ENCODE data around the gene GRK5. TPM values are rescaled to one million over a fixed set of nuclear protein-coding genes. Genes with fewer than 3 reads are reported as not detected.

Gene GRK5
- total and polyA plus RNA-seq, 9 donors = 18.1 to 29.2 (median 23.8) TPM

- Histone ChIP-seq H3K4me3 (ENCODE audit: low read length) (no peak overlapping the region), H3K27ac (ENCODE audit: low read length) (peak overlapping the region; percentile 25)
- WGBS (ENCODE audit: insufficient coverage) = 49% methylated on average over 13 of the region's 13 CpGs
Observed at GRCh38 chr10:119281581-119282071, 74.3 kb downstream of the GRK5 start.

GRCh38 chr10:119282446-119282845 is 75.1 kb downstream of the GRK5 start:
- no peak overlapping the region for H3K4me3 ChIP-seq (ENCODE audit: low read length)
- H3K4me1 ChIP-seq (ENCODE audit: control insufficient read depth, insufficient read depth, low read length) = peaks cover 63% of the 10 kb centered on the region
- no peak for DNase-seq
- no peaks in the 10 kb centered on the region for H3K27me3 ChIP-seq (ENCODE audit: control insufficient read depth, insufficient read depth, low read length)
- no peaks in the 10 kb centered on the region for H3K9me3 ChIP-seq (replicated peaks; ENCODE audit: control insufficient read depth, low read depth, low read length)
- WGBS (ENCODE audit: insufficient coverage) = 76% methylated on average over 7 of the region's 9 CpGs
- H3K36me3 ChIP-seq (ENCODE audit: control insufficient read depth, insufficient read depth, low read length) = no peaks in the 10 kb centered on the region
- H3K27ac ChIP-seq (ENCODE audit: low read length) = no peak overlapping the region

More at GRCh38 chr10:119281581-119282071, 74.3 kb downstream of the GRK5 start:
- Histone ChIP-seq H3K4me1 (ENCODE audit: control insufficient read depth, insufficient read depth, low read length) (peaks cover 63% of the 10 kb centered on the region), H3K27me3 (ENCODE audit: control insufficient read depth, insufficient read depth, low read length) (no peaks in the 10 kb centered on the region), H3K36me3 (ENCODE audit: control insufficient read depth, insufficient read depth, low read length) (no peaks in the 10 kb centered on the region), H3K9me3 (replicated peaks; ENCODE audit: control insufficient read depth, low read depth, low read length) (no peaks in the 10 kb centered on the region)
- peak; percentile 84 for DNase-seq

GRCh38 chr10:119283387-119283786 is 76.0 kb downstream of the GRK5 start:
- WGBS (ENCODE audit: insufficient coverage) = 66% methylated on average over 4 of the region's 5 CpGs
- no peaks in the 10 kb centered on the region for H3K36me3 ChIP-seq (ENCODE audit: control insufficient read depth, insufficient read depth, low read length)
- H3K27ac ChIP-seq (ENCODE audit: low read length) = no peak overlapping the region
- no peaks in the 10 kb centered on the region for H3K27me3 ChIP-seq (ENCODE audit: control insufficient read depth, insufficient read depth, low read length)
- no peaks in the 10 kb centered on the region for H3K9me3 ChIP-seq (replicated peaks; ENCODE audit: control insufficient read depth, low read depth, low read length)
- H3K4me1 ChIP-seq (ENCODE audit: control insufficient read depth, insufficient read depth, low read length) = peaks cover 66% of the 10 kb centered on the region
- no peak overlapping the region for H3K4me3 ChIP-seq (ENCODE audit: low read length)
- no peak for DNase-seq

GRCh38 chr10:119283818-119284217 is 76.4 kb downstream of the GRK5 start:
- no peak overlapping the region for H3K27ac ChIP-seq (ENCODE audit: low read length)
- no peak for DNase-seq
- H3K4me3 ChIP-seq (ENCODE audit: low read length) = no peak overlapping the region
- H3K27me3 ChIP-seq (ENCODE audit: control insufficient read depth, insufficient read depth, low read length) = no peaks in the 10 kb centered on the region
- H3K4me1 ChIP-seq (ENCODE audit: control insufficient read depth, insufficient read depth, low read length) = peaks cover 67% of the 10 kb centered on the region
- 60% methylated on average over 1 of the region's 5 CpGs for WGBS (ENCODE audit: insufficient coverage)
- no peaks in the 10 kb centered on the region for H3K9me3 ChIP-seq (replicated peaks; ENCODE audit: control insufficient read depth, low read depth, low read length)
- H3K36me3 ChIP-seq (ENCODE audit: control insufficient read depth, insufficient read depth, low read length) = no peaks in the 10 kb centered on the region

GRCh38 chr10:119284679-119285096 is 77.3 kb downstream of the GRK5 start:
- WGBS (ENCODE audit: insufficient coverage) = 51% methylated on average over 7 of the region's 7 CpGs
- Histone ChIP-seq H3K9me3 (replicated peaks; ENCODE audit: control insufficient read depth, low read depth, low read length) (no peaks in the 10 kb centered on the region), H3K36me3 (ENCODE audit: control insufficient read depth, insufficient read depth, low read length) (no peaks in the 10 kb centered on the region), H3K27ac (ENCODE audit: low read length) (no peak overlapping the region), H3K4me1 (ENCODE audit: control insufficient read depth, insufficient read depth, low read length) (peaks cover 73% of the 10 kb centered on the region), H3K4me3 (ENCODE audit: low read length) (no peak overlapping the region), H3K27me3 (ENCODE audit: control insufficient read depth, insufficient read depth, low read length) (no peaks in the 10 kb centered on the region)
- no peak for DNase-seq

GRCh38 chr10:119285495-119286267 is 78.3 kb downstream of the GRK5 start:
- peak; percentile 49 for DNase-seq
- no CpG with 5 or more reads among the region's 9 CpGs for WGBS (ENCODE audit: insufficient coverage)

GRCh38 chr10:119286516-119286915 is 79.1 kb downstream of the GRK5 start:
- Histone ChIP-seq H3K4me1 (ENCODE audit: control insufficient read depth, insufficient read depth, low read length) (peaks cover 65% of the 10 kb centered on the region), H3K27ac (ENCODE audit: low read length) (no peak overlapping the region), H3K4me3 (ENCODE audit: low read length) (no peak overlapping the region), H3K9me3 (replicated peaks; ENCODE audit: control insufficient read depth, low read depth, low read length) (no peaks in the 10 kb centered on the region), H3K27me3 (ENCODE audit: control insufficient read depth, insufficient read depth, low read length) (no peaks in the 10 kb centered on the region), H3K36me3 (ENCODE audit: control insufficient read depth, insufficient read depth, low read length) (no peaks in the 10 kb centered on the region)
- WGBS (ENCODE audit: insufficient coverage) = 67% methylated on average over 5 of the region's 6 CpGs
- no peak for DNase-seq

More at GRCh38 chr10:119285495-119286267, 78.3 kb downstream of the GRK5 start:
- no peak overlapping the region for H3K27ac ChIP-seq (ENCODE audit: low read length)
- no peaks in the 10 kb centered on the region for H3K27me3 ChIP-seq (ENCODE audit: control insufficient read depth, insufficient read depth, low read length)
- no peak overlapping the region for H3K4me3 ChIP-seq (ENCODE audit: low read length)
- peaks cover 71% of the 10 kb centered on the region for H3K4me1 ChIP-seq (ENCODE audit: control insufficient read depth, insufficient read depth, low read length)
- no peaks in the 10 kb centered on the region for H3K36me3 ChIP-seq (ENCODE audit: control insufficient read depth, insufficient read depth, low read length)
- H3K9me3 ChIP-seq (replicated peaks; ENCODE audit: control insufficient read depth, low read depth, low read length) = no peaks in the 10 kb centered on the region

GRCh38 chr10:119286983-119287633 is 79.7 kb downstream of the GRK5 start:
- no peak for DNase-seq
- no peak overlapping the region for H3K27ac ChIP-seq (ENCODE audit: low read length)
- no peaks in the 10 kb centered on the region for H3K27me3 ChIP-seq (ENCODE audit: control insufficient read depth, insufficient read depth, low read length)
- H3K36me3 ChIP-seq (ENCODE audit: control insufficient read depth, insufficient read depth, low read length) = no peaks in the 10 kb centered on the region
- peaks cover 59% of the 10 kb centered on the region for H3K4me1 ChIP-seq (ENCODE audit: control insufficient read depth, insufficient read depth, low read length)
- no peak overlapping the region for H3K4me3 ChIP-seq (ENCODE audit: low read length)
- WGBS (ENCODE audit: insufficient coverage) = 67% methylated on average over 1 of the region's 2 CpGs
- no peaks in the 10 kb centered on the region for H3K9me3 ChIP-seq (replicated peaks; ENCODE audit: control insufficient read depth, low read depth, low read length)

GRCh38 chr10:119288574-119289001 is 81.2 kb downstream of the GRK5 start:
- DNase-seq = no peak
- Histone ChIP-seq H3K27me3 (ENCODE audit: control insufficient read depth, insufficient read depth, low read length) (no peaks in the 10 kb centered on the region), H3K27ac (ENCODE audit: low read length) (no peak overlapping the region), H3K4me3 (ENCODE audit: low read length) (no peak overlapping the region), H3K9me3 (replicated peaks; ENCODE audit: control insufficient read depth, low read depth, low read length) (no peaks in the 10 kb centered on the region), H3K4me1 (ENCODE audit: control insufficient read depth, insufficient read depth, low read length) (peaks cover 49% of the 10 kb centered on the region), H3K36me3 (ENCODE audit: control insufficient read depth, insufficient read depth, low read length) (no peaks in the 10 kb centered on the region)
- WGBS (ENCODE audit: insufficient coverage) = 90% methylated on average over 4 of the region's 7 CpGs

GRCh38 chr10:119289227-119289920 is 82.0 kb downstream of the GRK5 start:
- Histone ChIP-seq H3K27me3 (ENCODE audit: control insufficient read depth, insufficient read depth, low read length) (no peaks in the 10 kb centered on the region), H3K4me1 (ENCODE audit: control insufficient read depth, insufficient read depth, low read length) (peaks cover 45% of the 10 kb centered on the region), H3K36me3 (ENCODE audit: control insufficient read depth, insufficient read depth, low read length) (no peaks in the 10 kb centered on the region), H3K27ac (ENCODE audit: low read length) (peak overlapping the region; percentile 20), H3K9me3 (replicated peaks; ENCODE audit: control insufficient read depth, low read depth, low read length) (no peaks in the 10 kb centered on the region), H3K4me3 (ENCODE audit: low read length) (no peak overlapping the region)
- WGBS (ENCODE audit: insufficient coverage) = 36% methylated on average over 3 of the region's 8 CpGs
- DNase-seq = peak; percentile 60

All from muscle of leg (tissue), 11 donors.